HT-29 (cell line): ENCODE results near the gene EPB41L2. TPM values are rescaled to one million over a fixed set of nuclear protein-coding genes. Genes with fewer than 3 reads are reported as not detected.
A peak's percentile ranks its signal among the peaks of the same experiment; 100 is the strongest.
"Not testable (repeated sequence)": the region's sequence is repeated elsewhere in the genome, so short reads cannot be mapped to it uniquely, and the experiment has no call there.

Experiments used
- DNase-seq: peaks from one replicate; pipeline ENCODE4 v3.0.0-alpha.2; 2015; ENCODE audit warnings: low spot score
- total RNA-seq: library from RNA; depleted of rRNA; stranded (reverse); fragments of >200 nt; shearing (Covaris generic); gene quantifications from 2 replicates; pipeline ENCODE4 v1.2.3, GENCODE V29; 2014

Gene EPB41L2
- total RNA-seq, 1 experiment from 2014 or later = 9.5 TPM

- DNase-seq = no peak
Observed at GRCh38 chr6:131003488-131004386, 59.3 kb downstream of the EPB41L2 start.

GRCh38 chr6:131002661-131002980, 60.4 kb downstream of the EPB41L2 start:
- DNase-seq = no peak

DNA sequence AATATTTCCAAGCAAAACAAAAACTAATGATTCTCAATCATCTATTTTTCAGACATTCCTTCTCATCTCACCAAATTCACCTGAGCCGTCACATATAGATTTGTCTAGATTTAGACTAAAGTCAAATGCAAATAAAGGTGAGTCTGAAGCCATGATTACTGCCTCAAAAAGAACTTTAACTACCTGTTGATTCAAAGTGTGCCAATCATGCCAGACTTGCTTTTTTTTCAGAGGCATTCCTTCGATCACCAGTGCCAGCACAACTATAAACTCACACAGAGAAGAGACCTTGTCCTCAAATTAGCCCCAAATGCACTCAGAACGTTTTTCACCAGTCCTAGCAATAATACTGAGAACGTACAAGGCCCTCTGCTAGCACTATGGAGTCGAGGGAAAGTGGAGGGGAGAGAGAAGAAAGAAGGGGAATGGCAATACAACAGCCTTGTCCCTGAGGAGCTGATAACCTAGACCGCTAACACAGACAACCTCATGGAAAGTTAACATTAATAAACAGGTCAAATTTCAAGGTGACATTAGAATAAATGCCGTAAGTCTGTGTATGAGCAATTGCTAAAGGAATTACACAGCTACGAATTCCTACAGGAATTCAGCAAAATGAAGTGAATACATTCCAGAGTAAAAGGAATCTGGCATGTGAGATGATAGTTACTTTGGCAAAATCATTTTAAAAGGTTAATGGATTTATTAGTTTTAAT, 60.9 kb downstream of the EPB41L2 start:
- no peak for DNase-seq

DNA sequence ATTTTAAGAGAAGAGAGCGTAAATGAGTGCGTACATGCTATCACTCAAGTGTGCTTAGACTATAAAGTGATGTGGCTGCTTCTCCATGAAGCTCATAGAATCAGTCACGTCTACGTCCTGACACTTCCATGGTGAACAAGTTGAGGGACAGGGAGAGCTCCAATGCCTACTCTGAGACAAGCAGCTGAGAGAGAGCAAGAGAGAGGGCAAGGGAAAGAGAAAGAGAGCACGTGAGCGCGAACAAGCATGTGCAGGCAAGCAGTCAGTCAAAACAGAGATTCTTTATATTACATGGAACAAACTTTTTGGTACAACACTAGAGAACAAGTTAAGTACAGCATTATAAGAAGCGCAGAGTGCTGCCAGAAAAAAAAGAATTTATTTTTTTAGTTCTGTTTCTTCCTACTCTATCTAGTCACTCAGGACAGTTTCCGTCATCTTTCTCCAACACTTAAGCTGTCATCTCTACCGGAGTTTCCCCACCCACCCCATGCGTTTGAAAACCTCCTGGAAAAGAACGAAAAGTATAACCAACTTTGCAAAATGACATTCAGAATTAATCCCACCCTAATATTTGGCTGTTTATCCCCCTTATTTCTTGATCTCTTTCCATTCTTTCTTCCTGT, 61.8 kb downstream of the EPB41L2 start:
- no peak for DNase-seq

- no peak for DNase-seq
Observed at GRCh38 chr6:131000544-131000943, 62.5 kb downstream of the EPB41L2 start.

GRCh38 chr6:130997061-130997753, 65.8 kb downstream of the EPB41L2 start:
- DNase-seq = no peak

DNA sequence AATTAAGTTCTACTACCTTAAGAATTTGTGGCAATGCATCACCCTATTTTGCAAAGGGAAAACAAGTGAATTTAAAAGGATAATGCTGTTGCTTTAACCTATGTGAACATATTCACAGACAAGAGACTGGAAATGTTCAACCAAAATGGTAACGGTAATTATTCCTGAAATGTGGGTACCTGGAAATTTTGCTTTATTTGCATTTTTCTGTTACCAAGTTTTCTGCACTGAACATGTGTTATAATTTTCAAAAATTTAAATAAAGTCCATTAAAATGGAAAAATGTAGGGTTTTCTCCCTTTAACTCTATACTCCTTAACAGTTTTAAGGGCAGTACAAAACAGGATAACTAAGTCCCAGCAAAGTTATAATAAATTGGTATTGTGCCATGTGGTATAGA, 66.4 kb downstream of the EPB41L2 start:
- no peak for DNase-seq

DNA sequence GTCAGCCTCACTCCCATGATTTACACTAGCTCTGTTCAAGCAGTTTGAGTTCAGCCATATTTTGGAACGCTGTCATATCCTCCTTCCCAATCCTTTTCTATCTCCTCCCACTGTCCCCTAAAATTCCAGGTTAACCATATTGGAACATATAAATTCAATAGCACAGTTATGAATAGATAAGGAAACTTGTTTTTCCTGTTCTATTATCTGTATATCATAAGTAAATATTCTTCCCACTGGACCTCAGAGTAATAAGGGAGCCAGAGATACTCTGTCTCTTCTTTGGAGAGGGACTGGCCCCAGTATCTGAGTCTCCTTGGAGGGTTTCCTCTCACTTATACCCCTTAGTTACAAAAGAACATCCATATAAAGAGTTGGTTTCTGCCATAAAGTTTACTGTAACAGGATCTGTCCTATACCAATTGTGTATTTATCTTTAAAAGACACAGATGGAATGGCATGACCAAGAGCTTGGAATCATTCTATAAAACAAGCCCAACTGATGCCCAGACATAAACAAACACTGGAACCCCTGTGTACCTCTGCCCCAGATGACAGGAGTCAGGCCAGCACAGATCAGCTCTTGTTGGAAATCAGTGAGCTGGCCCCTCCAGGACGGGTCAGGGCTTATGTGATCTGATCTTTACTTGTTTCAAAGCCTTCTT, 67.1 kb downstream of the EPB41L2 start:
- peak; percentile 14 for DNase-seq

GRCh38 chr6:130994319-130995097, 68.5 kb downstream of the EPB41L2 start:
- no peak for DNase-seq

DNA sequence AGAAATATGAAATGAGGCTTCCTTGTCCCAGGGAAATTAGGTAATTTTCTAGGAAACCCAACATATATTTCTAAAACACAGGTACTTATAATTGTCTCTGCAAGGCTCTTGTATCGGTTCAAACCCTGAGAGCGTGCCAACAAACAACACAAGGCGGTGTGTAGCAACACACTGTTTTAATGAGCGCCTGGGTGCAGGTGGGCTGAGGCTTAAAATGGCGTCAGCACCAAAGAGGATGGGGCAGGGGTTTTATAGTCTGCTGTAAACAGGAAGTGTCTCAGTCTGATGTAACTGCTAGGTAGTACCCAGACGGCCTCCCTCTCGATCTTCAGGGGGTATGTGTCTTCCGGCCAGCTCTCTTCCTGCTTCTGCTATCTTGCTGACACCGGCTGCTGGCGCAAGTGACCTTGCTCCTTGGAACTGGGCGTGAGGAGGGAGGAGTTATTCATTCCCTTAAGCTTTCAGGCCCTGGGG, 69.7 kb downstream of the EPB41L2 start:
- DNase-seq = no peak

DNA sequence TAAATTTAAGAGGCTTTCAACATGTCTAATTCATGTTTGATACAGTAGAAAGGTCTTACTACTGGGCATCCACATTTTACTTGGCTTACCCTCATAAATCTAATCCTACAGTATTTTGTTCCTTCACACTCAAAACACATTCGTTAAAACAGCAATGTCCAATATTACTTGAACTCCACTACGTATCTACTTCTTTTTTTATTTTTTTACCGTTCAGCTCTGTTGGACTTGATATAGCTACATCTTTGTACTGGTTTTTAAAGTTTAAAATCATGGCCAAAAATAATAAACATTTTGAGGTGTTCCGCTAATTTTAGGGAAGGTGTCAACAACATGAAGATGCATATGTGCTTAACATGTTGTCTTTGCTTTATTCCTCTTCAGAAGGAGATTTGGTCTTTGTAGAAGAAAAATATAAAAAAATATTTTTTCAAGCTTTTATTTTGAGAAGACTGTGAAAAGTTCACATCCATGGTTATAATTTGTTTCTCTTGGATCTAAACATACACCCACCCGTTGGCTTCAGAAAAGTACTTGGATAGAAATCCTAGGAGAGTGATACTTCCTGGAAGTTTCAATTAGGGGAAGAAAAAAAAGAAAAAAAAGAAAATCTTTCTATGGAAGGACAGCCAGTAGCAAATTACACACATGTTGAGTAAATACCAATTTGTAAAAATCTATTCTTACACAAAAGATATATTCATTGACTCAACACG, 71.5 kb downstream of the EPB41L2 start:
- no peak for DNase-seq

GRCh38 chr6:130987539-130987938, 75.5 kb downstream of the EPB41L2 start:
- DNase-seq = not testable (repeated sequence)

DNA sequence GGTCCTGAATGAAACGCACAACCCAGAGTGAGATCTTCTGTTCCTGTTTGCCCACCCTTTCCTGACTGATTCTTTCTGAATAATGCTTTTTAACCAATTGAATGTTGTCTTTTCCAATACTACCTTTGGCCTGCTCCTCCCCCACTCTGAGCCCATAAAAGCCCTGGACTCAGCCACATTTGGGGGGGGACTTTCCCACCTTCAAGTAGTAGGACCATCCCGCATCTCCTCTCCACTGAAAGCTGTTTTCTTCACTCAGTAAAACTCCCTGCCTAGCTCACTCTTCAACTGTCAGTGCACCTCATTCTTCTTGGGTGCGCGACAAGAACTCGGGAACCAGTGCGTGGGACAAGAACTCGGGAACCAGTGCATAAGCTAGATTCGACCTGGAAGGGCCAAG, 77.9 kb downstream of the EPB41L2 start:
- no peak for DNase-seq

DNA sequence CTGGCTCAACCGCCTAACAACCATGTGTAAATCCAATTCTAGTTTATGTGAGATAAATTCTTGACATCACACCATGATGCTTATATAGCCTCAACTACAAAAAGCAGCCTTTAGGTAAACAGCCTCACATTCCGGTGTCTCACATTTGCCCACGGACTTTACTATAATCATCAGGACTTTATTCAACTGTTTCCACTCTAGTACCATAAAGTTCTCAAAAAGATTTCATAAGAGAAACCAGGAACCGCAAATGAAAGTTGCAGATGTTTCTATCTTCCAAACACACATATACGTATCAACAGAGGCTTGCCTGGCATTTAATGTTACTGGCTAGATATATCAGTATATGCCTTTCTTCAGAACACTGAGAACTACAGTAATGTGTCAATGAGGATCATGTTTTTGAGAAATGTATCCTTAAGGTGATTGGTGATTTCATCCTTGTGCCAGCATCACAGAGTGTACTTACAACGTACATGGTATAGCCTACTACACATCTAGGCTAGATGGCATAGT, 80.0 kb downstream of the EPB41L2 start:
- no peak for DNase-seq

GRCh38 chr6:130982135-130982534, 80.9 kb downstream of the EPB41L2 start:
- no peak for DNase-seq

GRCh38 chr6:130981409-130981808, 81.6 kb downstream of the EPB41L2 start:
- DNase-seq = no peak

GRCh38 chr6:130980310-130981032, 82.6 kb downstream of the EPB41L2 start:
- no peak for DNase-seq

GRCh38 chr6:130978660-130979396, 84.2 kb downstream of the EPB41L2 start:
- DNase-seq = no peak
